Lower leg skin (tissue), 4 donors: ENCODE results near the gene SGO2. TPM values are rescaled to one million over a fixed set of nuclear protein-coding genes. Genes with fewer than 3 reads are reported as not detected.

Experiments
- DNase-seq, 2 donors: peaks; one replicate each; pipeline ENCODE4 v3.0.0-alpha.2; 2019; ENCODE audit warnings: low spot score in 2 of 2
- H3K4me3 ChIP-seq: fragments of 200-600 bp; sonication (generic); 2 replicates; pipeline ENCODE4 v1.5.1; 2017; ENCODE audit warnings: mild to moderate bottlenecking, low read depth; ENCODE audit not compliant: poor library complexity, severe bottlenecking
- CTCF ChIP-seq, 3 donors: fragments of 450-650 bp; IDR thresholded peaks; one replicate each; pipeline ENCODE4 v1.5.1; 2016; ENCODE audit warnings: antibody characterized with exemption in 3 of 3, mild to moderate bottlenecking in 3 of 3, moderate library complexity in 2 of 3
- POLR2A ChIP-seq, 2 donors: fragments of 450-650 bp; IDR thresholded peaks; one replicate each; pipeline ENCODE4 v1.6.1; 2016 to 2017; ENCODE audit warnings: antibody characterized with exemption in 2 of 2, mild to moderate bottlenecking in 1 of 2, moderate library complexity in 1 of 2
- WGBS, 2 donors: methylation state at CpG; one replicate each; pipeline ENCODE4 v1.1.5; 2018; 5-methylcytosine and 5-hydroxymethylcytosine counted together
- intact Hi-C: fragments of 100-400 bp; cut with DNase I; formaldehyde crosslinking; loops from one replicate; pipeline ENCODE4 v1.15.0; 2023; ENCODE audit warnings: low total_unique reads
- total RNA-seq, 4 donors: library from RNA; depleted of rRNA; stranded (reverse); fragments of >200 nt; gene quantifications; one replicate each; pipeline ENCODE4 v1.1.0, GENCODE V29; 2016

The SGO2 gene
- total RNA-seq, 4 donors from 2014 or later, result 0.57 to 3.5 (median 1.5) TPM

- DNase-seq, result no peak
- TF ChIP-seq POLR2A (IDR thresholded peaks at IDR 0.05), result no peak
- TF ChIP-seq CTCF (IDR thresholded peaks at IDR 0.05), result no peak
- intact Hi-C loops, result no loop called here
- no peak overlapping the region for H3K4me3 ChIP-seq
- WGBS, 2 donors, result 84 to 90% methylated on average over 1 of the region's 1 CpG
Measured at GRCh38 chr2:200615247-200615646, 89.2 kb downstream of the SGO2 start.

GRCh38 chr2:200616193-200616592, 90.2 kb downstream of the SGO2 start:
- H3K4me3 ChIP-seq, result no peak overlapping the region
- 83% methylated on average over 5 of the region's 5 CpGs for WGBS, 2 donors
- no peak for DNase-seq
- intact Hi-C loops, result no loop called here
- TF ChIP-seq CTCF (IDR thresholded peaks at IDR 0.05), result no peak

GRCh38 chr2:200616656-200617055, 90.6 kb downstream of the SGO2 start:
- TF ChIP-seq POLR2A (IDR thresholded peaks at IDR 0.05) (no peak), CTCF (IDR thresholded peaks at IDR 0.05) (no peak)
- DNase-seq, result no peak
- intact Hi-C loops, result no loop called here
- H3K4me3 ChIP-seq, result no peak overlapping the region
- 70 to 71% methylated on average over 4 of the region's 4 CpGs for WGBS, 2 donors

- H3K4me3 ChIP-seq, result no peak overlapping the region
- intact Hi-C loops, result no loop called here
- TF ChIP-seq POLR2A (IDR thresholded peaks at IDR 0.05), result no peak
- no peak for TF ChIP-seq CTCF (IDR thresholded peaks at IDR 0.05)
- WGBS, 2 donors, result 52 to 58% methylated on average over 6 of the region's 6 CpGs
- DNase-seq, result no peak
Measured at GRCh38 chr2:200617156-200618053, 91.4 kb downstream of the SGO2 start.

GRCh38 chr2:200618054-200618419, 92.0 kb downstream of the SGO2 start:
- no peak for DNase-seq
- intact Hi-C loops, result no loop called here
- H3K4me3 ChIP-seq, result no peak overlapping the region
- 66 to 74% methylated on average over 3 of the region's 3 CpGs for WGBS, 2 donors
- TF ChIP-seq CTCF (IDR thresholded peaks at IDR 0.05), result no peak

GRCh38 chr2:200618590-200619021, 92.6 kb downstream of the SGO2 start:
- intact Hi-C loops, result no loop called here
- H3K4me3 ChIP-seq, result no peak overlapping the region
- TF ChIP-seq CTCF (IDR thresholded peaks at IDR 0.05) (no peak), POLR2A (IDR thresholded peaks at IDR 0.05) (no peak)
- WGBS, 2 donors, result 45% methylated on average over 3 of the region's 3 CpGs
- no peak for DNase-seq
